OCI-LY7 (cell line): Measurements from ENCODE around the gene DNAH9.

ENCODE experiments used
- EZH2phosphoT487 ChIP-seq: fragments of 200-600 bp; sonication (generic); IDR thresholded peaks from 2 replicates; pipeline ENCODE4 v1.6.1; 2018; ENCODE audit warnings: low read depth, borderline replicate concordance, mild to moderate bottlenecking, mixed run types, antibody characterized with exemption, low read length, moderate library complexity, mixed read lengths
- TF ChIP-seq, protein P1 (sequence below): fragments of 200-600 bp; sonication (generic); conservative IDR thresholded peaks from 2 replicates; pipeline ENCODE4 v1.5.1; 2014; ENCODE audit warnings: mild to moderate bottlenecking, antibody characterized with exemption, low read length, moderate library complexity, mixed read lengths

DNA sequence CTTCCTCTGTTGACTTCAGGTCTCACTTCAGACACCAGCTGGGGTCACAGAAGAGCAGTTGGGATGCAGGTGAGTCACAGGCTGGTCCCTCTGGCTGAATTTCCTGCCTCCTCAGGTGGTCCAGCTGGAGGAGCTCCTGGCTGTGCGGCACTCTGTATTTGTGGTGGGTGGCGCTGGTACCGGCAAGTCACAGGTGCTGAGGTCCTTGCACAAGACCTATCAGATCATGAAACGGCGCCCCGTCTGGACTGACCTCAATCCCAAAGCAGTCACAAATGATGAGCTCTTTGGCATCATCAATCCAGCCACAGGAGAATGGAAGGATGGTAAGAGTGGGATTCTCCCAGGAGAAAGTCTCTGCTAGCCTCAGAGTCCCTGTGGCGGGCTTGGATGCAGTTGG lies 149.2 kb downstream of the DNAH9 start:
- TF ChIP-seq, protein P1, sequence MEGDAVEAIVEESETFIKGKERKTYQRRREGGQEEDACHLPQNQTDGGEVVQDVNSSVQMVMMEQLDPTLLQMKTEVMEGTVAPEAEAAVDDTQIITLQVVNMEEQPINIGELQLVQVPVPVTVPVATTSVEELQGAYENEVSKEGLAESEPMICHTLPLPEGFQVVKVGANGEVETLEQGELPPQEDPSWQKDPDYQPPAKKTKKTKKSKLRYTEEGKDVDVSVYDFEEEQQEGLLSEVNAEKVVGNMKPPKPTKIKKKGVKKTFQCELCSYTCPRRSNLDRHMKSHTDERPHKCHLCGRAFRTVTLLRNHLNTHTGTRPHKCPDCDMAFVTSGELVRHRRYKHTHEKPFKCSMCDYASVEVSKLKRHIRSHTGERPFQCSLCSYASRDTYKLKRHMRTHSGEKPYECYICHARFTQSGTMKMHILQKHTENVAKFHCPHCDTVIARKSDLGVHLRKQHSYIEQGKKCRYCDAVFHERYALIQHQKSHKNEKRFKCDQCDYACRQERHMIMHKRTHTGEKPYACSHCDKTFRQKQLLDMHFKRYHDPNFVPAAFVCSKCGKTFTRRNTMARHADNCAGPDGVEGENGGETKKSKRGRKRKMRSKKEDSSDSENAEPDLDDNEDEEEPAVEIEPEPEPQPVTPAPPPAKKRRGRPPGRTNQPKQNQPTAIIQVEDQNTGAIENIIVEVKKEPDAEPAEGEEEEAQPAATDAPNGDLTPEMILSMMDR = no peak
- TF ChIP-seq EZH2phosphoT487 = no peak
